HG03103 (cell line): ENCODE measurements around the gene PALS2.

Source experiments
- ATAC-seq: cut with Tn5 transposase; IDR thresholded peaks from one replicate; pipeline ENCODE4 v1.9.1; 2021; ENCODE audit warnings: low read depth; ENCODE audit not compliant: unreplicated experiment

PALS2 gene

DNA sequence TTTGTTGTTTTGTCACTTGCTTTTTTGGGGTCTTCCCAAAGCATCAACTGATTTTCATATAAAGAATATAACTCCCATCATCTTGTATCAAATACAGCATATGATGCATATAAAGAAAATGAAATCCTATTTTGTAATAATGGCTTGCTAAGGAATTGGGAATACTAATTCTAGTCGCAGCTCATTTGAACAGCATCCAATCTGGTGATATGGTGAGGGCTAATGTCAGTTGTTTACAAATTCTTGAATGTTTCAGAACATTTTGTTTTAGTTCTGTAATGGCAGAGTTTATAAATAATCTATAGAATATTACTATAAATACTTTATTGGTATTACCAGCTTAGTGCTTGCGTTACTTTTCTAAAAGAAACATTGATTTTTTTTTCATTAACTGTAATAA, 8.9 kb downstream of the PALS2 start:
- ATAC-seq: no peak

DNA sequence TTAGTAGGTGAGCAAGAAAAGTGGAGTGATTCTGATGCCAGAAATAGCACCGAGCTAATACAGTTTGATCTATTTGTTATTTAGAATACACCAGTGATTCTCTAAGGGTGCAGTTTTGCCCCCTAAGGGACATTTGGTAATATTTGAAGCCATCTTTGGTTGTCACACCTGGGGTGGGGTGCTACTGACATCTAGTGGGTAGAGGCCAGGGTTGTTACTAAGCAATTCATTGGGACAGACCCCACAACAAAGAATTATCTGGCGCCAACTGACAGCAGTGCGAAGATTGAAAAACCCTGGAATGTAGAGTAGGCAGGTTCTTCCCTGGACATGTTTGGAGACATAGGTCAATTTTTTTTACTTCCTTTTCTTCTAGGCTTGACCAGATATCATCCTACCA, 14.6 kb downstream of the PALS2 start:
- no peak for ATAC-seq

DNA sequence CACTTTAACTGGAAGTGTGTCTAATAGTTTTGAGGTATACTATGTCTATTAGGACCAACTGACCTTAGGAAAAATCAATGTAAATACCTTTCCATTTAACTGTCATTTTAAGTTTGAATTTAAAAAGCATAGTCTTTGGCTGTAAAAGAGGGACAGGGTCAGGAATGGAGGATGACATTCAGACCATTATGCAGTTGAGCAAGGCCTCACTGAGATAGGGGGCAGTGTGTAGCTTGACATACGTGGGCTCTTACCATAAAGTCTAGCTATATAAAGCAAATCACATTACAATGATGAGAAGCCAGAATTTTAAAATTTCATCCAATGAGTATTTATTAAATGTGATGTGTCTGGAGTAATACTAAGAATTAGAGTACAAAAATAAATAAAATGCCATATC, 17.9 kb downstream of the PALS2 start:
- no peak for ATAC-seq

DNA sequence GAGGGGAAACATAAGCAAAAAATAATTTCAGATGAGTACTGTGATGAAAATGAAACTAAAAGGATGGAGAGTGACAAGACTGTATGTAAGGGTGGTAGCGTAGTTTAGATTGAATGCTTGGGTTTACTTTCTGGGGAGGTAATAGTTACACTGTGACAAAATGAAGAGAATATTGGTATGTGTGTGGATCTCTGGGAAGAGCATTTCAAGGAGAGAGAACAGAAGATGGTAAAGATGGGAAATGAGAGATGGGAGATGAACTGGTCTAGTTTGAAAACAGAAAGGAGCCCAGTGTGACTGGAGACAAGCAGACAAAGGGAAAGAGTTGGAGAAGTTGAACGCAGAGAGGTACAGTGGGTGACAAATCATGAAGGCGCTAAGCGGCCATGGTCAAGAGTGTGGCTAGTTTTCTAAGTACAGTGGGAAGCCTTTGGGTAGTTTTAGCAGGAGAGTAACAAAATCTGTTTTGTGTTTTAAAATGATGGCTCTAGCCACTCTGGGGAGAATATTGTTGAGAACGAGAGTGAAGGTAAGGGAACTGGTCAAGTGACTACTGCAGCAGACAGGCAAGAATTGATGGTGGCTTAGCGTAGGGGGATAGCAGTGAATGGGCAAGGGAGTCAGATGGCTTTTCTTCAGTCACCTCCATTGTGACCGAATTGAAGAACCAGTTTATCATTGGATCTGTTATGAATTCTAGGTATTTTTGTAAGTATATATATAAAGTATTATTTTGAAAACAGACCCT, 22.6 kb downstream of the PALS2 start:
- no peak for ATAC-seq

DNA sequence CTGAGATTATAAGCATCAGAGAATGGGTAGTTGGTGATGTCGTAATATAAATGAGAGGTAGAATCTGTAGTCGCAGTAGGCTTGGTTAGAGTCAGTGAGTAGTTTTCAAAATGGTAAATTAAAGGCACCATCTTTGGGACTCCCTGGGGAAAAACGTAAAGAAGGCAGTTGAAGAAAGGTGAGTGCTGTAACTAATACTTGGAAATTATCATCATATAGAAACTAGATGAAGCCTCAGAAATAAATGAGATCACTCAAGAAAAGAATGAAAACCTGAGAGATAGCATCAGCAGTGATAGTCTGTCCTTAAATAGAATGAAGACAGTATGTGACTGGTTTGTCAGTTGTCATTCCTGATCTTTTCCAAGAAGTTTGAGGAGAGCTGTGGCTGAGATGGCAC, 23.8 kb downstream of the PALS2 start:
- ATAC-seq: no peak

DNA sequence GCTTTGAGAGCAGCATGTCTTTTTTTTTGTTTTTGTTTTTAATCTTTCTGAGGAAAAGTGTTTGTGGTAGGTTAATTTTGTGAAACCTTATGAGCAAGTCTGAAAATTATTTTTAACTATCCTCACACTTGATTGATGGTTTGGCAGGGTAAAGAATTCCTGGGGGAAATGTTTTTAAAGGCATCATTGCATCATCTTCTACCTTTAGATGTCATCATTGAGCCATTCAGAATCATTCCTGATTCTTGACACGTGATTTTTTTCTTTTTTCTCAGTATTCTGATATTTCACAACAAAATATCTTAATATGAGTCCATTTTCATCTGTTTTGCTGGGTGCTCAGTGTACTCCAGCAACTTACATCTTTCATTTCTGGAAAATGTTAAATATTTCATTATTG, 28.3 kb downstream of the PALS2 start:
- ATAC-seq: no peak

DNA sequence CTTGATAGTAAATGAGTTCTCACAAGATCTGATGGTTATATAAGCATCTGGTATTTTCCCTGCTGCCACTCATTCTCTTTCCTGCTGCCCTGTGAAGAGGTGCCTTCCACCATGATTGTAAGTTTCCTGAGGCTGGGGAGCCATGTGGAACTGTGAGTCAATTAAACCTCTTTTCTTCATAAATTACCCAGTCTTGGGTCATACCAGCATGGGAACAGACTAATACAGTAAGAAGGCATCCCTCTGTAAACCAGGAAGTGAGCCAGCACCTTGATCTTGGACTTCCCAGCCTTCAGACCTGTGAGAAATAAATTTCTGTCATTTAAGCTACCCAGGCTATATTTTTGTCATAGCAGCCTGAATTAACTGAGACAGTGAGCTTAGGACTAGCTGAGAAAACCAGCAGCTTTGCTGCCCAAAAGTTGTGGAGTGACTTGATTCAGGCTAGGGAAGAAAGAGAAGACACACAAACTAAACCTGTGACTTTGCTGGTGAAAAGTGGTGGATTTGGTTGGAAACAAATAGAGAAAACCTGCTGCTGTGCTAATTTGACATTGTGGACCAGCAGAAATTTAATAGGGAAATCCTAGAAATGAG, 29.7 kb downstream of the PALS2 start:
- no peak for ATAC-seq

DNA sequence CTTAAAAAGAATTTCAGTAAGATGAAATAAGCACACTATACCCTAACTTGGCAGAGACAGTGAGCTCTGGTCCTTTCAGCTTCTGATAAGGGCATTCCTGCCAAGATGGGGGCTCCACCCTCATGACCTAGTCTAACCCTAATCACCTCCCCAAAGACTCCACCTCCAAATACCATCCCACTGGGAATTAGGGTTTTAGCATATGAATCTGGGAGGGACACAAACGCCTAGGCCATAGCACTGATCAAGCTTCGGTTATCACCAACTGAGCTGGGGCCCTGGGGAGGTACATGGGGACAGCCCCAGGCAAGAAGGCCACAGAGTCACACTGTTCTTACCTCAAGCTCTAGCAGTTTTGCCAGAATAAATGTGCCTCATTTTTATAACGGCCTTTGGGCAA, 31.4 kb downstream of the PALS2 start:
- no peak for ATAC-seq

DNA sequence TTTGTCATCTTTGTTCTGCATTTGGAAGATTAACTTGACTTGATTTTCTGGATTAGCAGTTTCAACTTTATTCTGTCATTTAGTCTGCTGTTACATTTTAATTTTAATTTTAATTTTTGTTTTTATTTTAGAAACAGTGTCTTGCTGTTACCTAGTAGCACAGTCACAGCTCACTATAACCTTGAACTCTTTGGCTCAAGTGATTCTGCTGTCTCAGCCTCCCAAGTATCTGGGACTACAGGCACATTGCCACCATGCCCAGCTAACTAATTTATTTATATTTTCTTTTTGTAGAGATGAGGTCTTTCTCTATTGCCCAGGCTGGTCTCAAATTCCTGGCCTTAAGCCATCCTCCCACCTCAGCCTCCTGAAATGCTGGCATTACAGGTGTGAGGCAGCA, 35.3 kb downstream of the PALS2 start:
- ATAC-seq: no peak

DNA sequence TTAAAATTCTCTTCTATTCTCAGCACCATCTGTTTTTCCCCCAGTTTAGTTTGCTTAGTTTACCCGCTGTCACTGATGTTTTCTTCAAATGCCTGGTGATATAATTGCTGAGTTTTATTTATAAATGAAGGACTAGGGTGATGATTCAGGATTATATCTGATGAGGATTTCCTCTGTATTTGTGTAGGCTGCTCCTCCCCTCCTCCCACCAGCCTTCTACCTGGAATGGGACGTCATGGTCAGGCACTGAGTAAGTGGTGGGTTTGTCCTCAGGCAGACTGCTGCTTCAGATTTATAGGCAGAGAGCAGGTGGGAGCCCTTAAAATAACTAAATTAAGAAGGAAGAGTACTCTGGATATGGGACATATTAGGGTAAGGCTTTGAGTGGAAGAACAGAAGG, 35.8 kb downstream of the PALS2 start:
- ATAC-seq: no peak

DNA sequence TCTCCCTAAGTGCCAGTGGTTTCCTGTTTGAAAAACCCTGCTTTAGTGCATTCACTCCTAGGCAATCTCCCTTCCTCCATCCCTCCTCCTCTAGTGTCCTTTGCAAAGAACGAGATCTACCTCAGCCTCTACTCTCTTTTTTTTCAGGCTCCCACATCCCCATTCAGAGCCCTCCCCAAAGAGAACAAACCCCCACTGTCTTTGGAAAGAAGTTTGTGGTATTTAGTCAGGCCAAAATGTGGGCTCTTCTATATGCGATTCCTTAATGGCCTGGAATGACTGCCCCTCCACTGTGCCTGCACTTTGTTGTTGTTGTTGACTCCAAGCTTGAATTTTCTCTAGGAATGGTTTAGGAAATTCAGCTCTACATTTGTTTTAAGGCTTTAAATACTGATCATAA, 36.3 kb downstream of the PALS2 start:
- no peak for ATAC-seq

DNA sequence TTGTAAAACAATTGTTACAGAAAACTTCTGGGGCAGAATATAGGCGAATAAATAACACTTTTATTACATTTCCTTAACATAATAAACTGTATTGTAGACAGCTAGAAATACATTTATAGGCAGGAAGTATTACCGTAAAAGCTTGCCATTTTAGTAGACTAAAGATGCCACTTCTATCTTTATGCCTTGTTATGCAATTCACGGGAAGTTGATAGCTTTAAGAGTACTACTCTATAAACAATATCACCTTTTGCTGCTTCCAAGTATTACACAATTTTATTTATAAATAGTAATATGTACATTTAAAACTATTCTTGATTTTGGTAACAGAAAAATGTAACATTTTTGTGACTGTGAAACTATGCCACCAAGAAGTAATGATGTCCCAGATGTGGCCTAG, 37.9 kb downstream of the PALS2 start:
- no peak for ATAC-seq

DNA sequence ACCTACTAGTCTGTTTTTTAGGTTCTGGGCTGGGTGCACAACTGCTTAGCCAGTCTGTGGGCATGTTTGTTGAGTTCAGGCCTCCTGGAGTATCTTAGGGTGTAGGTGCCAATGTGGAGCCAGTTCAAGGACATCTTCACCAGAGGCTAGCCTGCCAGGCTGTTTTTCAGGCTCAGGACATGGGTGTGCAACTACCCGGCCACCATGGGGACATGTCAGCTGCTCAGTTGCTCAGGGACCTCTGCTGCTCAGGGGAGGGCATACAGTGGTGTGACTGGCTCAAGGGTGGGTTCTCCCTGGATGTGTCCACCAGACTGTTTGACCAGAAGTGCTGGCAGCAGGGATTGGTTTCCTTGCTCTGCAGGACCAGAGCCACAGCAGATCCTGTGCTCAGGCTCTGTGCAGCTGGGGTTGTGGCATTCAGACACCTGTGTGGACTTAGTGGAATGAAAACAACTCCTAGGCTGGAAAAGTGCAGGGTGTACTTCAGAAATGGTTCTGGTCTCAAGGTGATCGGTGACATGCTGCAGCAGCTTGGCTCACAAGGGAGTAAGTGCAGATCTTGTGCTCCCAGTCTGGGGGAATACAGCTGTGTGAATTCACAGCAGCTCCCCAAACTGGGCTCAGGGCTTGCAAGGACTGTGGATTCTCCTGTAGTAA, 44.8 kb downstream of the PALS2 start:
- ATAC-seq: no peak

DNA sequence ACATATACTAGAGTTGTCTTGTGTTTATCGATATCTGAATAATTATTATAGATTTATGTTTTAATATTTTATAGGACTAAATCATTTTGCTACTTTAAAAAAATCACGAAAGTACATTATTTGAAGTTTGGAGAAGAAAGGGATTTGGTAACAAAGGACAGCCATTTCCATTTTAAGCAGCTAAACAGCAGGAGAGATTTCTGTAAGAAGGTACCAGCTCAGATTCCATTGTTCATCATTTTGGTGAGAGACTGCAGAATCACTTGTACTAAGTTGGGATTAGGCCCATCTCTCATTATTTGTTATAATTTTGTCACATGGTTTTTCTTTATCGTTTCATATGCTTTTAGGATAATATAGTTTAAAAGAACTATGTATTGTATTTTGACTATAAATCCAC, 46.7 kb downstream of the PALS2 start:
- ATAC-seq: no peak

DNA sequence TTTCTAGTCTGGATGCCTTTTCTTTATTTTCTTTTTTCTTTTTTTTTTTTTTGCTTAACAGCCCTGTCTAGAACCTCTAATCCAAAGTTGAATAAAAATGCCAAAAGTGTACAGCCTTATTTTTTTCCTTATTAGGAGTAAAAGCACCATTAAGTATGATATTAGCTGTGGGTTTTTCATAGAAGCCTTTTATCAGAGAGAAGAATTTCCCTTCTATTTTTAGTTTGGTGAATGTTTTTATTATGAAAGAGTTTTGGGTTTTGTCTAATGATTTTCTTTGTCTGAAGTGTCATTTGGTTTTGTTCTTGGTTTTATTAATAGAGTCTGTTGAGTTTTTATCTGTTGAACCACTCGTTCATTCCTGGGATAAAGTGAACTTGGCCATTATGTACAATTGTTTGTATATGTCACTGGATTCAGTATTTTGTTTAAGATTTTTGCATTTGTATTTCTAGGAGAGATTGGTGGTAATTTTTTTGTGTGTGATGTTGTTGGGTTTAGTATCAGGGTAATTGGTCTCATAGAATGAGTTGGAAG, 49.5 kb downstream of the PALS2 start:
- ATAC-seq: no peak
